Measurements from ENCODE around the gene HSPB2.

- TF ChIP-seq POLR2AphosphoS5 (IDR thresholded peaks at IDR 0.05): no peak
- TF ChIP-seq, protein P1, sequence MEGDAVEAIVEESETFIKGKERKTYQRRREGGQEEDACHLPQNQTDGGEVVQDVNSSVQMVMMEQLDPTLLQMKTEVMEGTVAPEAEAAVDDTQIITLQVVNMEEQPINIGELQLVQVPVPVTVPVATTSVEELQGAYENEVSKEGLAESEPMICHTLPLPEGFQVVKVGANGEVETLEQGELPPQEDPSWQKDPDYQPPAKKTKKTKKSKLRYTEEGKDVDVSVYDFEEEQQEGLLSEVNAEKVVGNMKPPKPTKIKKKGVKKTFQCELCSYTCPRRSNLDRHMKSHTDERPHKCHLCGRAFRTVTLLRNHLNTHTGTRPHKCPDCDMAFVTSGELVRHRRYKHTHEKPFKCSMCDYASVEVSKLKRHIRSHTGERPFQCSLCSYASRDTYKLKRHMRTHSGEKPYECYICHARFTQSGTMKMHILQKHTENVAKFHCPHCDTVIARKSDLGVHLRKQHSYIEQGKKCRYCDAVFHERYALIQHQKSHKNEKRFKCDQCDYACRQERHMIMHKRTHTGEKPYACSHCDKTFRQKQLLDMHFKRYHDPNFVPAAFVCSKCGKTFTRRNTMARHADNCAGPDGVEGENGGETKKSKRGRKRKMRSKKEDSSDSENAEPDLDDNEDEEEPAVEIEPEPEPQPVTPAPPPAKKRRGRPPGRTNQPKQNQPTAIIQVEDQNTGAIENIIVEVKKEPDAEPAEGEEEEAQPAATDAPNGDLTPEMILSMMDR (IDR thresholded peaks at IDR 0.05): no peak
- no peak for TF ChIP-seq EP300 (IDR thresholded peaks at IDR 0.05)
These were observed 7.1 kb upstream of the HSPB2 start for GRCh38 chr11:111905411-111905810.

All from gastroesophageal sphincter (tissue), 3 donors.